Endothelial cell (in vitro differentiated cells): ENCODE data around the gene GPR4. TPM values are rescaled to one million over a fixed set of nuclear protein-coding genes. Genes with fewer than 3 reads are reported as not detected.
"Not testable (repeated sequence)": the region's sequence is repeated elsewhere in the genome, so short reads cannot be mapped to it uniquely, and the experiment has no call there.

Experiments
- DNase-seq: peaks from one replicate; pipeline ENCODE4 v3.0.0; 2021; ENCODE audit warnings: low spot score
- H3K27ac Mint-ChIP-seq: one replicate; pipeline ENCODE4 v1.8.0; 2021; ENCODE audit warnings: mixed read lengths, inconsistent platforms; ENCODE audit not compliant: unreplicated experiment
- H3K27me3 Mint-ChIP-seq: one replicate; pipeline ENCODE4 v1.8.0; 2021; ENCODE audit warnings: mild to moderate bottlenecking, moderate library complexity, mixed read lengths, inconsistent platforms; ENCODE audit not compliant: unreplicated experiment
- H3K36me3 Mint-ChIP-seq: one replicate; pipeline ENCODE4 v1.8.0; 2021; ENCODE audit warnings: mild to moderate bottlenecking, low read depth, mixed read lengths, inconsistent platforms; ENCODE audit not compliant: unreplicated experiment
- H3K4me1 Mint-ChIP-seq: one replicate; pipeline ENCODE4 v1.8.0; 2021; ENCODE audit warnings: mild to moderate bottlenecking, mixed read lengths, inconsistent platforms; ENCODE audit not compliant: unreplicated experiment
- H3K4me3 Mint-ChIP-seq: one replicate; pipeline ENCODE4 v1.8.0; 2021; ENCODE audit warnings: mild to moderate bottlenecking, mixed read lengths, inconsistent platforms; ENCODE audit not compliant: unreplicated experiment
- H3K9me3 Mint-ChIP-seq: one replicate; pipeline ENCODE4 v1.8.0; 2021; ENCODE audit warnings: mixed read lengths, inconsistent platforms; ENCODE audit not compliant: unreplicated experiment
- total RNA-seq: library from RNA; stranded (reverse); fragmentation: NEBNext Ultra II Directional; extraction: Animal tissue kit (Norgen Biotek cat#: 25700); gene quantifications from one replicate; pipeline ENCODE4 v1.2.1, GENCODE V29; 2021; ENCODE audit not compliant: unreplicated experiment
- TF ChIP-seq, protein P1 (sequence below): fragments of 200-600 bp; sonication (generic); IDR thresholded peaks from one replicate; pipeline ENCODE4 v1.5.0; 2021; ENCODE audit warnings: antibody characterized with exemption; ENCODE audit not compliant: unreplicated experiment

GPR4 gene
- total RNA-seq, 1 donor from 2014 or later = 13.5 TPM

DNA sequence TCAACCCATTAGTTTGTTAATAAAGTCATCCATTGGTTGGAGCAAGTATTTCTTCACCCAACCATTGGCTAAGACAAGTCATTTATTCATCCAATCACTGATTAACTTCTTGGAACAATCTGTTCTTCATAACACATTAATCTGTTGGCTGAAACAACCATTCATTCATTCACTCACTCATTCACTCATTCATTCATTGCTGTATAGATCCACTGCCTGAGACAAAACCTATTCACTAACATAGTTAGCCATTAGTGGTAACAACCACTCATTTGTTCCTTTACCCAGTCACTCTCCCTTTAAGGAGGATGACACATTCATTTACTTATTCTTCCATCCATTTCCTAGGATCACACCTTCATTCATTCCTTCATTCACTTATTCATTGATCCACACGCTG, 22.0 kb upstream of the GPR4 start:
- Mint-ChIP-seq H3K9me3 (no peaks in the 10 kb centered on the region), H3K4me1 (no peaks in the 10 kb centered on the region), H3K27me3 (peaks cover 13% of the 10 kb centered on the region), H3K4me3 (peak overlapping the region; percentile 17), H3K27ac (no peak overlapping the region), H3K36me3 (peaks cover 12% of the 10 kb centered on the region)
- no peak for DNase-seq
- TF ChIP-seq, protein P1, sequence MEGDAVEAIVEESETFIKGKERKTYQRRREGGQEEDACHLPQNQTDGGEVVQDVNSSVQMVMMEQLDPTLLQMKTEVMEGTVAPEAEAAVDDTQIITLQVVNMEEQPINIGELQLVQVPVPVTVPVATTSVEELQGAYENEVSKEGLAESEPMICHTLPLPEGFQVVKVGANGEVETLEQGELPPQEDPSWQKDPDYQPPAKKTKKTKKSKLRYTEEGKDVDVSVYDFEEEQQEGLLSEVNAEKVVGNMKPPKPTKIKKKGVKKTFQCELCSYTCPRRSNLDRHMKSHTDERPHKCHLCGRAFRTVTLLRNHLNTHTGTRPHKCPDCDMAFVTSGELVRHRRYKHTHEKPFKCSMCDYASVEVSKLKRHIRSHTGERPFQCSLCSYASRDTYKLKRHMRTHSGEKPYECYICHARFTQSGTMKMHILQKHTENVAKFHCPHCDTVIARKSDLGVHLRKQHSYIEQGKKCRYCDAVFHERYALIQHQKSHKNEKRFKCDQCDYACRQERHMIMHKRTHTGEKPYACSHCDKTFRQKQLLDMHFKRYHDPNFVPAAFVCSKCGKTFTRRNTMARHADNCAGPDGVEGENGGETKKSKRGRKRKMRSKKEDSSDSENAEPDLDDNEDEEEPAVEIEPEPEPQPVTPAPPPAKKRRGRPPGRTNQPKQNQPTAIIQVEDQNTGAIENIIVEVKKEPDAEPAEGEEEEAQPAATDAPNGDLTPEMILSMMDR = no peak

DNA sequence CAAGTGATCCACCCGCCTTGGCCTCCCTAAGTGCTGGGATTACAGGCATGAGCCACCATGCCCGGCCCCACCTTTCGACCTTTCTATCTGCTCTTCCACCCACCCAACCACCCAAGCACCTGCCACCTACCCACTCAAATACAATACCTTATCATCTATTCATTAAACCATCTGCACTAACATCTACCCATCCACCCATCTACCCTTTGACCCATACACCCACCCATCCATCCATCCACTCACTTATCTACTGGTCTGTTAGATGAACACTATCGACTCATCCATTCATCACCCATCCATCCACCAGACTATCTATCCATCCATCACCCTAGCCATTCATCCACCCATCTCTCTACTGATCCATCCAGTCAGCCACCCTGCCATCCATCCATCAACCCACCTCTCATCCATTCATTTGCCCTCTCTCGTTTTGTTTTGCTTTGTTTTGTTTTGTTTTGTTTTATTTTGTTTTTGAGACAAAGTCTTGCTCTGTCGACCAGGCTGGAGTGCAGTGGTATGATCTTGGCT, 20.0 kb upstream of the GPR4 start:
- H3K4me3 Mint-ChIP-seq = no peak overlapping the region
- peaks cover 12% of the 10 kb centered on the region for H3K36me3 Mint-ChIP-seq
- no peaks in the 10 kb centered on the region for H3K9me3 Mint-ChIP-seq

DNA sequence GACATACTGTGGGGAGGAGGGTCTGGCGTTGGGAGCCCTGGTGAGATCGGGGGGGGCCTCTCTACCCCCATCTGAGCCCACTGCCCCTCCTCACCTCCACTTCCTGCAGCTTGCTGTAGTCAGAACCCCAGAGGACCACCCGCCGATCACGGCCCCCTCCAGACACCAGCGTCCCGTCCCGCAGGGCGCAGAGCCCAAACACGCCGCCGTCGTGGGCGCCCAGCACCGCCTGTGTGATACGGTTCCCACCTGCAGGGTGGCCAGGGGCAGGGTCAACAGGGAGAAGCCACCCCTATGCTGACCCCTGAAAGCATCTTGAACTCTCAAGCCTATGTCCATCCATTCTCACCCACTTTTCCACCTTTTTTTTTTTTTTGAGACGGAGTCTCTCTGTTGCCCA, 19.4 kb upstream of the GPR4 start:
- Mint-ChIP-seq H3K4me3 (no peak overlapping the region), H3K27ac (no peak overlapping the region), H3K36me3 (peaks cover 12% of the 10 kb centered on the region), H3K9me3 (no peaks in the 10 kb centered on the region), H3K27me3 (peaks cover 9% of the 10 kb centered on the region), H3K4me1 (no peaks in the 10 kb centered on the region)
- TF ChIP-seq, protein P1 = no peak
- DNase-seq = no peak

More for the DNA sequence above, 20.0 kb upstream of the GPR4 start:
- H3K4me1 Mint-ChIP-seq = no peaks in the 10 kb centered on the region
- H3K27ac Mint-ChIP-seq = no peak overlapping the region
- H3K27me3 Mint-ChIP-seq = peaks cover 8% of the 10 kb centered on the region
- DNase-seq = no peak
- TF ChIP-seq, protein P1 = no peak

DNA sequence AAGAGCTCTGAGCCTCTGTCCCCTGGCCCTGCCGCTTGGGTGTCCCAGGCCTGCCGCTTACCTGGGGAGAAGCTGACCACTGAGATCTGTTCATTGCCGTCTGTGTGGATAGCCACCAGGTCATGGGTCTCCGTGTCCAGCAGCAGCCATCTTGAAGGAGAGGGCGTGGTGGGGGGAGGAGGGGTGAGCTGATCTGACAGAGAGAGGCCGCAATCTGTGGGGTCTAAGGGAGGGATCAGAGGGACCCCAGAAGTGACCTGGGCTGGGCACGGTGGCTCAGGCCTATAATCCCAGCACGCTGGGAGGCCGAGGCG, 14.6 kb upstream of the GPR4 start:
- TF ChIP-seq, protein P1 = no peak
- Mint-ChIP-seq H3K9me3 (no peaks in the 10 kb centered on the region), H3K27me3 (peaks cover 9% of the 10 kb centered on the region), H3K36me3 (peaks cover 10% of the 10 kb centered on the region), H3K4me3 (peak overlapping the region; percentile 69), H3K27ac (no peak overlapping the region), H3K4me1 (peaks cover 3% of the 10 kb centered on the region)
- no peak for DNase-seq

DNA sequence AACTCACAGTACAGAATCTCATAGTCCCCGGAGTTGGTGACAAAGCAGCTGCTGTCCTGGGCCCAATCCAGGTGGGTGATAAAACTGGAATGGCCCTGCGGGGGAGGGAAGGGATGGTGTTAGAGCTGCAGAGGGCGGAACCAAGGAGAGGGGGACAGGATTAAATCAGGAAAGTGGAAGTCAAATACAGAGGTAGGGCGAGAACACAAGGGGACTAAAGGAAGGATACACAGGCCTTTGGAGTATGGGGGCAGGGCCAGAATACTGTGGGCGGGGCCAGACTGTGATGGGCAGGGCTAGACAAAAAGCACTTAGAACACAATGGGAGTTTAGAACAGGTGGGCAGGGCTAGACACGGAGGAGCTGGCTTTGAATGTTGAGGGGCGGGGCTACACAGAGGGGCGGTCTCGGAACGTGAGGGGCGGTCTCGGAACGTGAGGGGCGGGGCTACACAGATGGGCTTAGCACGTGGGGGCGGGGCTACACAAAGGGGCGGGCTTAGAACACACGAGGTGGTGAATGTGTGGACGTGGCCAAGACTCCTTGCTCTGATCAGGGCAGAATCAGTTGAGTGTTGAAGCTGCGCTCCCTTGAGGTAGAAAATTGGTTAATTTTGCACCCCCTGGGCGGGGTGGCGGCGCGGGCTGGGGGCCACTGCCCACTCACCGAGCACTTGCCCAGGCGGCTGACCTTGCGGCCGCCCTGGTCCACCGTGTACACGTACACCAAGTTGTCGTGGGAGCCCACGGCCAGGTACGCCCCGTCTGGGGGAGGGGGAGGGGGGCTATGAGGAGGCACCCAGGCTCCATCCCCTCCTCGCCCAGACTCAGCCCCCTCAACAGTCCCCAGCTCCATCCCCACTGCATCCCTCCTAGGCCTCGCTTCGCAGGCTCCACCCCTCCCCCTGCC, 14.0 kb upstream of the GPR4 start:
- peaks cover 9% of the 10 kb centered on the region for H3K27me3 Mint-ChIP-seq
- H3K4me1 Mint-ChIP-seq = peaks cover 3% of the 10 kb centered on the region
- H3K9me3 Mint-ChIP-seq = no peaks in the 10 kb centered on the region
- TF ChIP-seq, protein P1 = no peak
- peak overlapping the region; percentile 99 for H3K27ac Mint-ChIP-seq
- H3K36me3 Mint-ChIP-seq = peaks cover 10% of the 10 kb centered on the region
- H3K4me3 Mint-ChIP-seq = peak overlapping the region; percentile 95
- DNase-seq = peak; percentile 98

DNA sequence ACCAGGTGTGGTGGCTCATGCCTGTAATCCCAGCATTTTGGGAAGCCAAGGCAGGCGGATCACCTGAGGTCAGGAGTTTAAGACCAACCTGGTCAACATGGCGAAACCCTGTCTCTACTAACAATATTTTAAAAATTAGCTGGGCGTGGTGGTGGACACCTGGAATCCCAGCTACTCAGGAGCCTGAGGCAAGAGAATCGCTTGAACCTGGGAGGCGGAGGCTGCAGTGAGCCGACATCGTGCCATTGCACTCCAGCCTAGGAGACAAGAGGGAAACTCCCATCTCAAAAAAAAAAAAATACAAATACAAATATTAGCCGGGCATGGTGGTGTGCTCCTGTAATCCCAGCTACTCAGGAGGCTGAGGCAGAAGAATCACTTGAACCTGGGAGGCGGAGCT, 13.0 kb upstream of the GPR4 start:
- not testable (repeated sequence) for H3K4me1 Mint-ChIP-seq, DNase-seq, H3K9me3 Mint-ChIP-seq, H3K4me3 Mint-ChIP-seq, H3K27ac Mint-ChIP-seq, H3K36me3 Mint-ChIP-seq, H3K27me3 Mint-ChIP-seq
